Activated CD4-positive, alpha-beta T cell treated with anti-CD3 and anti-CD28 coated beads, Interleukin-2, Interleukin-4, amounts not matched to agents 100 ng/mL and 50 ng/mL, durations not matched to agents 16 hours and 8 hours (primary cell): Measurements from ENCODE around the gene MRTFA.

Experiments used
- DNase-seq: peaks from one replicate; pipeline ENCODE4 v3.0.0-alpha.2; 2020; ENCODE audit warnings: low spot score

MRTFA gene

GRCh38 chr22:40410731-40411505 lies 225.6 kb downstream of the MRTFA start:
- no peak for DNase-seq

GRCh38 chr22:40410272-40410671 lies 226.2 kb downstream of the MRTFA start:
- DNase-seq = no peak

DNA sequence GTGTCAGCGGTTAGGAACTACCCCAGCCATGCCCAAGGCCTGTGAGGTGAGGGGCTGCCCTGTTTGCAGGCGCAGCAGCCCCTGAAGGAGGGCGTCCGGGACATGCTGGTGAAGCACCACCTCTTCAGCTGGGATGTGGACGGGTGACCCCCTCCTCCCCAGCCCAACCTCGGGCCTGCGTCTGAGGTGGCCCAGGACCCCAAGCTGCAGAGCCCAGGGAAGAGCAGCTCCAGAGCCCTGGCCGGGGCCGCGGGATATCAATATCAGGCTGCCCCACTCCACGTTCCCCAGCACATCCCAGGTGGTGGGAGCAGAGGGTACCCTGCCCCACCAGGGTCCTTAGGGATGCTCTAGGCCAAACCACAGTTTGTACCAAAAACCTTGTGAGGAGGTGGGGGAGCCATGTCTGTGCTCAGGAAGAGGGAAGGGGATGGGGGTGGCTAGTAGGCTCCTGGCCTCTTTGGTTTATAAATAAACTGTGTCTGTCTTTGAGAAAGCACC lies 226.9 kb downstream of the MRTFA start:
- no peak for DNase-seq

DNA sequence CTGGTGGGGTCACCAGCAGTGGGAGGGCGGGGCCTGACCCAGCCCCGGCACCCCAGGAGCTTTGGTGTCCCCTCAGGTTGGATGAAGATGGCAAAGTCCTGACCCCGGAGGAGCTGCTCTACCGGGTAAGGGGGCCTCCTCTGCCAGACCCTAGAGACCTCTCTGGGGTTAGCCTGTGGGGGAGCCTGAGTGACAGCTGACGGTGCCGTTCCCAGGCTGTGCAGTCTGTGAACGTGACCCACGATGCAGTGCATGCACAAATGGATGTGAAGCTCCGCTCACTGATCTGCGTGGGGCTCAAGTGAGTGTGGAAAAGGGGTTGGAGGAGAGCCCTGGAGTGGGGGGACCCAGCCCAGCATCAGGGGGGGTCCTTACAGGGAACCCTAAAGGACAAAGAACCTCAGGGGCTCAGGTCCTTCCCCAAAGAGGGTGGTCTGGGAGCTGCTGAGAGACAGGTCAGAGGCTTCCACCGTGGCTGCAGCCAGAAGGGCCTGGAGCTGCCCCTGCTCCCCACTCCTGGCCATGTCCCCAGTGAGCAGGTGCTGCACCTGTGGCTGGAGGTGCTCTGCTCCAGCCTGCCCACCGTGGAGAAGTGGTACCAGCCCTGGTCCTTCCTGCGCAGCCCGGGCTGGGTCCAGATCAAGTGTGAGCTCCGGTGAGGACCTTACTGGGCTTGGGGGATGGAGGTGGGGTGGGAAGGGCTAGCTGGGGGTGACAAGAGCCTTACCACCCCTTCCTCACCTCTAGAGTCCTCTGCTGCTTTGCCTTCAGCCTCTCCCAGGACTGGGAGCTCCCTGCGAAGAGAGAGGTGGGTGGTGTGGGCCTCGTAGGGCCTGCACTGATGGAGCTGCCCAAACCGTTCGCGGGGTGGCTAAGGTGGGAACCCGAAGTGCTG lies 227.6 kb downstream of the MRTFA start:
- DNase-seq = no peak

GRCh38 chr22:40407831-40408717 lies 228.4 kb downstream of the MRTFA start:
- no peak for DNase-seq

DNA sequence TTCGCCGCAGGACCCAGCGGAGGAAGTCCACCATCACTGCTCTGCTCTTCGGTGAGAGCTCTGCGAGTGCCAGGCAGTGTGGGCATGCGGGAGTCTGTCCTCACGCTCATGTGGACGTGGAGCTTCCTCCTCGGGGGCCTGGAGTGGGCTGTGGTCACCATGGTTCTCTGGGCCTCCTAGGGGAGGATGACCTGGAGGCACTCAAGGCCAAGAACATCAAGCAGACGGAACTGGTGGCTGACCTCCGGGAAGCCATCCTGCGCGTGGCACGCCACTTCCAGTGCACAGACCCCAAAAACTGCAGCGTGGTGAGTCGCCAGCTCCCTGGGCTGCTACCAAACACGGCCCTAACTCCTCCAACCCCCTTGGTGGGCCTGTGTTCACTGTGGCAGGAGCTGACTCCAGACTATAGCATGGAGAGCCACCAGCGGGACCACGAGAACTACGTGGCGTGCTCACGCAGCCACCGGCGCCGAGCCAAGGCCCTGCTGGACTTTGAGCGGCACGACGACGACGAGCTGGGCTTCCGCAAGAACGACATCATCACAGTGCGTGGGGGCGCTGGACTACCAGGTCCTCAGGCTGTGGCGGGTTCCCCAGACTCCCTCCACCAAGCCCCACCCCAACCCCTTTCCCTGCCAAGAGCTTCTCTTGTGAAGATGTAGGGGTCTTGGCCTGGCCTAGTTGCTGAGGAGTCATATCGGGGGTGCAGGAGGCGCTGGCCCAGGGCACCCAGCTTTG lies 229.3 kb downstream of the MRTFA start:
- no peak for DNase-seq

DNA sequence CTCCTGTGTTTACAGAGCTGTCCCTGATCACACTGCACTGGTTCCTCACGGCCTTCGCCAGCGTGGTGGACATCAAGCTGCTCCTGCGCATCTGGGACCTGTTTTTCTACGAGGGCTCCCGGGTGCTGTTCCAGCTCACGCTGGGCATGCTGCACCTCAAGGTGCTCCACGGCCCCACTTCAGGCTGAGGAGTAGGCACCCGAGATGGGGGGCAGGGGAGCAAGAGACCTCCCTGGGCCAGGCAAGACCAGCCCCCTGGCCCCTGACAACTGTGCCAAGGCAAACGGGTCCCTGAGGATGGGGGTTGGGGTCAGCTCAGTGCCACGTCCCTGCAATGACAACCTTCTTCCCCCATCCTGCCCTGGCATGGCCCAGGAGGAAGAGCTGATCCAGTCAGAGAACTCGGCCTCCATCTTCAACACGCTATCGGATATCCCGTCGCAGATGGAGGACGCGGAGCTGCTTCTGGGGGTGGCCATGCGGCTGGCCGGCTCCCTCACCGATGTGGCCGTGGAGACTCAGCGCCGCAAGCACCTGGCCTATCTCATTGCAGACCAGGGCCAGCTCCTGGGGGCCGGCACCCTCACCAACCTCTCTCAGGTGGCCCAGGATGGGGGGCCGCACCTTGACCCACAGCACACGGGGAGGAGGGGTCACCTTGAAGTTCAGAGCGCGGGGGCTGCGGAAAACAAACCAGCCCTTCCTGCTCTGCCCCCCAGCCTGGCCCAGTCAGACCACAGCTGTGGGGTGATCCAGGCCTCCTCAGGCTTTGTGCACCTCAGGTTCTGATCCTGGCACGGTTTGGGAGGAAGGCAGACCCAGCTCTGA lies 230.2 kb downstream of the MRTFA start:
- DNase-seq = no peak

DNA sequence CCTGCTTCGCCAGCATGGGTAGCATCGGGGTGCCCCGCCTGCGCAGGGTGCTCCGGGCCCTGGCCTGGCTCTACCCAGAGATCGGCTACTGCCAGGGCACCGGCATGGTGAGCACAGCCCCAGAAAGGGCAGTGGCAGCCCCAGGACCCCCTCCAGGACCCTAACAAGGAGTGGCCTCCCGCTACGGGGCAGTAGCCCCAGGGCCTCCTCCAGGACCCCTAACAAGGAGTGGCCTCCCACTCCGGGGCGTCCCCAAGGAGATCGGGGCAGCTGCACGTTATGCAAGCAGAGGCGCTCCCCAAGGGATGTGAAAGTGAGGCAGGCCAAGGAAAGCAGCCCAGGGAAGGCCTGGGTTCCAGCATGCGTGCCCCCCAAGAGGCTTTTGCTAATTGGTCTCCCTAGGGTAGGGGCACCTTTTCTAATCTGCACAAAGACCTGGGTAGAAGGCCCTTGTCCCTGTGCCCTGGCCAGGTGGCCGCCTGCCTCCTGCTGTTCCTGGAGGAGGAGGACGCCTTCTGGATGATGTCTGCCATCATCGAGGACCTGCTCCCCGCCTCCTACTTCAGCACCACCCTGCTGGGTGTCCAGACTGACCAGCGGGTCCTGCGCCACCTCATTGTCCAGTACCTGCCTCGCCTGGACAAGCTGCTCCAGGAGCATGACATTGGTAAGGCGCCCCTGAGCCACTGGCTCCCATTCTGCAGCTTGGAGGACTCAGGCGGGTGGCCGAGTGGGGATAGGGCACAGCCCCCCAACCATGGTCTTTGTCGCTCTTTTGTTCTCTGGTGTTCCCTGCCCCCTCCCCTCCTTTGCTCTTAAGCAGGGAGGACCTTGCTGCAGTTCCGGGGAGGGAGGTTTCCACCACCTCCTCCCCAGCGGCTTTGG lies 231.1 kb downstream of the MRTFA start:
- no peak for DNase-seq

GRCh38 chr22:40404251-40405177 lies 232.0 kb downstream of the MRTFA start:
- DNase-seq = no peak

- DNase-seq = no peak
Measured at GRCh38 chr22:40403651-40404050, 232.9 kb downstream of the MRTFA start.

- no peak for DNase-seq
Measured at GRCh38 chr22:40403141-40403540, 233.4 kb downstream of the MRTFA start.

GRCh38 chr22:40401981-40402406 lies 234.5 kb downstream of the MRTFA start:
- peak; percentile 44 for DNase-seq

- DNase-seq = peak; percentile 84
Measured at GRCh38 chr22:40401532-40401931, 235.0 kb downstream of the MRTFA start.

DNA sequence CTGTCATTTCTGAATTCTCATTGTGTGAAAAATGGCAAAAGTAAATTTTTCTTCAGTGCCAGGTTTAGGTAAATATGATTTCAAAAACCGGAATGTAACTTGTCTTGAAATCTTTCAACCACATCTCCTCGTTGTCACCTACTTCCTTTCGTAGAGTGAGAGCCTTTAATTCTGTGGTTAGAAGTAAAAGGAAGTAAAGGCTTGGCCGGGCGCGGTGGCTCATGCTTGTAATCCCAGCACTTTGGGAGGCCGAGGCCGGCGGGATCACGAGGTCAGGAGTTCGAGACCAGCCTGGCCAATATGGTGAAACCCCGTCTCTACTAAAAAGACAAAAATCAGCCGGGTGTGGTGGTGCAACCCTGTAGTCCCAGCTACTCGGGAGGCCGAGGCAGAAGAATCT lies 236.4 kb downstream of the MRTFA start:
- DNase-seq = peak; percentile 67

DNA sequence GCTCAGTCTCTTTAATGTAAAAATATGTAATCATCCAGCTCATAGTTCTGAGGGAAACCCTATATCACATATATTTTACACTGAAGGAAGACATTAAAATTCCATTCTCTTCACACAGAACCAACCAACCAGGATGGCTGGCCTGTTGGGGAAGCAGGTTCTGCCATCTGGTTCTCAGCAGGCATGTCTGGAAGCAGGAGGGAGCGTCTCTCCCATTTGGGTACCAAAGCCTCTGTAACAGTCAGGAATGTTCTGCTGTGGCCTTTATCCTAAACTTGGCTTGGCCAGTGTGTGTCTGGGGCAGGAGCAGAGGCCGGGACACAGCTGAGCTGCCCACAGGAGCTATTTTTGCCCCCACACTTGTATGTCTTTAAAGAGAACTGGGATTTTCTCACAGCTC lies 236.9 kb downstream of the MRTFA start:
- DNase-seq = no peak

GRCh38 chr22:40397396-40397795 lies 239.1 kb downstream of the MRTFA start:
- DNase-seq = no peak

GRCh38 chr22:40396882-40397281 lies 239.6 kb downstream of the MRTFA start:
- DNase-seq = no peak

DNA sequence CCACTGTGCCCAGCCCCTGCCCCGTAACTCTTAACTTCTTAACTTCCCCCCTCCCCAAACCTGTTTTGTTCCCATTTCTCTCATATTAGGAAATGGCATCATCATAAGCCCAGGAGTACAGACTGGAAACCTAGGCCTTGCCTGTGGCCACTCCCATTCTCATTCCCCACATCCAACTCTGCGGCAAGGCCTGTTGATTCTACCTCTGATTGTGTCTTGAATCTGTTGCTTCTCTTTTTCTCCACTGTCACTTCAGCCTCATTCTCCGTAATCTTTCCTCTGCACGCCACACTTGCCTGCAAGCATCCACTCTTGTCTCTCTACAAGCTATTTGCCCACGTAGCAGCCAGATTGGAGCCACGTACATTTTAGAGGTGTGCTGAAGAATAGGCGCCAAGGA lies 240.9 kb downstream of the MRTFA start:
- DNase-seq = no peak
